Adipose tissue (tissue), 3 donors: ENCODE results near the gene SLC24A3. TPM values are rescaled to one million over a fixed set of nuclear protein-coding genes. Genes with fewer than 3 reads are reported as not detected.

Experiments
- H3K27ac ChIP-seq: one replicate; pipeline ENCODE4 v1.5.1; 2013; ENCODE audit warnings: low read depth, low read length
- WGBS, 3 donors: extraction: QIAGEN DNeasy Blood & Tissue Kit; methylation state at CpG; one replicate each; pipeline ENCODE4 v1.1.7; 2013; 5-methylcytosine and 5-hydroxymethylcytosine counted together
- polyA plus RNA-seq, 3 donors: library from polyadenylated mRNA; stranded (reverse); fragments of 200-250 nt; gene quantifications; one replicate each; pipeline ENCODE4 v1.2.3, GENCODE V29; 2013
- donor health status: healthy with polysubstance abuse.
- donor health status: Bipolar disorder and iron deficiency.
- donor health status: healthy.

Gene SLC24A3
- polyA plus RNA-seq, 3 donors, result 0.86 to 11.5 (median 6.5) TPM

DNA sequence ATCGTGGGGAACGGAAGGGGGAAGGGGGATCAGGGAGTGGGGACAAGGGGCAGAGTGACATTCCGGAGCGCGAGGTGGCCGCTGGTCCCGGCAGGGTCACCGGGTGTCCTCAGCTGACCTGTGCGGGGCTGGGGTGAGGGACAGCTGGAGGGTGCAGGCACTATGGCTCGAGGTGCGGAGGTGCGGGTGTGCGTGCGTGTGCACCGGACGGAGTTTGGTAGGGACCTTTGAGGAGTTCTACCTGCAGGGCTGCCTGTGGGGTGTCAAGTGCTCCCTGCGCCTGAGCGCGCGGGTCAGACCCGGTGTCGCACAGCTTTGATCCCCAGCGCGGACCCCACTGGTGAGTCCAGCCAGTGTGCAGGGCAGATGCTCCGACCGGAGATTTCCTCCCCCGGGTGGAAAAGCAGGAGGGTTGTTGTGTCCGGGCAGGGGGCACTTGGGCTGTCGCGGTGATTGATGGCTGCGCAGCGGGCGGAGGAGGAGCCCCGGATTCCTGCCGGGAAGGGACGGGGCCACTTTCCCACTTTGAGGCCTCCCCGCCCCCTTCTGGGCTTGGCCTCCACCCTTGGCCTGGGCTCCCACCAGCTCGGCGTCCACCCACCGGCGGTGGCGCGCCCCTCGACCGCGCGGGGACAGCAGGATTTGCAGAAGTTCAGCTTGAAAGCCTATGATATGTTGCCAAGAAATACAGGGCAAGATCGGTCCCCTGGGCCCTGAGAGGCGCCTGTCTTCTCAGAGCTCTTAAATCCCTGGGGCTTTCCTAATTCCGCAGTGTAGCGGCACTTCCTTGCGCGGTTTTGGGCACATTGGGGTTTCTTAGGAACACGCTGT is 546.3 kb downstream of the SLC24A3 start:
- peak overlapping the region; percentile 7 for H3K27ac ChIP-seq
- WGBS, 3 donors, result 2 to 6% (median 3%) methylated on average over 52 to 54 of the region's 54 CpGs

DNA sequence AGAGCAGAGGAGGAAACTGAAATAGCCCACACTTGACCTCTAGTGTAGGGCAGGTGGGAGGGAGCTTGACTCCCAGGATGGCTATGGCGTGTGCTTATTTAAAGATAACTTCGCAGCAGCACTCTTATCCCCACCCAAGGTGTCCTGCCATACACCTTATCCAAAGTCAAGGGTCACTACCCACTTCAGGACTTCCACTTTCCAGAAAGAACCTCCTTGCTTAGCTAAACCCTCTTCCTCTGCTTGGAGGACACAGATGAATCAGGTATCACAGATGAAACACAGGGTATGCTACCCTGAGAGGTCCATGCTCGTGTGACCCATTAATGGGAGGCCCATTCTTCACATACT is 547.9 kb downstream of the SLC24A3 start:
- no peak overlapping the region for H3K27ac ChIP-seq
- 78 to 93% (median 87%) methylated on average over 3 of the region's 3 CpGs for WGBS, 3 donors

DNA sequence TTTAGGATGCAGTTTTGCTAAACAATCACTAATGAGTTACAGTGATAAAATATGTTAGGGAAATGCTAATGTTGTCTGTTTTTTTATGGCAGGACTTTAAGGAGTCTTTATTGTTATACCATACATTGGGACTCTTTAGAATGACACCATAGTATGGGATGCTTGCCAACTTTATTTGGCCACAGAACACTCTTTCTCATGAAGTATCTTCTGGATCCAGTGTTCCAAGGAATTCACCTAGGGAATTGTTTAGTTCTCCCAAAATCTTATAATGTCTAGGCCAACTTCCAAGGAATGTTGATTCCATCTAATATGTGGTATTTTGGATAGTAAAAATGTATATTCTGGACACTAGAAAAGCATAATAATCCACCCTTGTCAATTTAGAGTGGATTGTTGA is 548.9 kb downstream of the SLC24A3 start:
- H3K27ac ChIP-seq, result no peak overlapping the region

DNA sequence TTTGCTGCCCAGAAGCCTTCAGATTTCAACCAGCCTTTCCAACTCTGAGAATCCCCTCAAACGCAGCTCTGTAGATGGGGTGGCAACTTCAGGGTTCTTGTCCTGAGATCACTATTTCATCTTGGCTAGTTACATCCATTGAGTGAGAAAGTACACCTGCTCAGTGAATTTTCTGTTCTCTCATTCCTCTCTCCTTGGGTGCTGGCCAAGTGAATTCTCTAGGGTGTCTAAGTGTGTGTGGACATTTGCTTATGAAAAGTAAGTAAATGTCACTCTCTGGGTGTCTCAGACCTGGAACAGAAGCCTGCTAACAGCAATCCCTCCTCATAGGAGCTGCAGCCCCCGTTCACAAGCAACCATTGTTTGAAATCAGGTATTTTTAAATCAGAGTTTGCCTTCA is 549.4 kb downstream of the SLC24A3 start:
- H3K27ac ChIP-seq, result no peak overlapping the region
- WGBS, 3 donors, result 31 to 79% (median 66%) methylated on average over 2 of the region's 2 CpGs

DNA sequence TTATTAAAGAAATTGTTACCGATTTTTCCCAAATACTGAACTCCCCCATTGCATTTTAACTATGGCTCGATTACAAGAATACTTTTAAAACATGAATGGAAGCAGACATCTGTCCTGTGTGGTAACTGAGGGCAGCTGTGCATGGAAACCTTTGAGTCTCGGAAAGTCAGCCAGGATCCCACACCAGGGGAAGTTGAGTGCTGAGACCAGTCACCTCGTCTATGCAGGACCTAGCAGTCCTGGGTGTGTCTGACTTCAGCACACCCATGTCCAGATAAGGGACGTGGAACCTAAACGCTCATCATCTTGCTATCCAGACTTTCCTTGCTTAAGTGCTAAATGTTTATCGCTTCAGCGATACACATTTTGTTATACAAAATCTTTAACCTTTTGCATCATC is 551.8 kb downstream of the SLC24A3 start:
- 69 to 82% (median 74%) methylated on average over 8 of the region's 8 CpGs for WGBS, 3 donors
- H3K27ac ChIP-seq, result no peak overlapping the region

DNA sequence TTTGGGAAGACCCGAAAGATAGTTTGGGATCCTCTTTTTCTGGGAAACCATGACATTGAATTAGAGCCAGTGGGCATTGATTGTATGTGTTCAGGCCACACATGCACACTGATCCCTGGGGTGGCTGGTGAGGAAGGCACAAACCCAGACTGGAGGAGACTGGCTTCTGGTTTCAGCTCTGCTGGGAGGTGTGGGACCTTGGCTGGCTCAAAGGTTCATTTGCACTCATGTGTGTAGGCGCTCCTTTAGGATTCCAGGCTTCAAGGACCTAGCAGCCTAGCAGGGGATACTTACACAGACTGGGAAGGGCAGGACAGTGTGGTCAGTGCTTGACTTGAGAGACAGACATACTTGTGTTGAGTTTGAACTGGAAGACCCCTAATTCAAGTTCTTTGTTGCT is 552.8 kb downstream of the SLC24A3 start:
- H3K27ac ChIP-seq, result no peak overlapping the region
- 91 to 95% (median 92%) methylated on average over 2 of the region's 2 CpGs for WGBS, 3 donors

DNA sequence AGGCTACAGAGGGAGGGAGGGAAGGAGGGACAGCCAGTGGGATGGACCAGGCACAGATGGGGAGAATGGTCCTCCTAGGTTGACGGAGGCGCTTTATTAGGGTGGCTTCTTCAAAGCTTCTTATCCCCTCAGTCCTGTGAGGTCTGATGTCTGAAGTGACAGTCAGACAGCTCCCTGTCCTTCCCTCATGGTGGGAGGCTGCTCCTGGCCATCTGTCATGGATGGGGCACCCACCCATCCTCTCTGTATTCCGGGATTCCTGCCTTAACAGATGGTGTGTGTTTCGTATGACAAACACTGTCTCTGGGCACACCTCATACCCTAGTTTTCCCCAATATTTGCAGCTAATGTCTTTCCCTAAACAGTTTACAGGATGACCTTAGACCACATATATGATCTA is 553.5 kb downstream of the SLC24A3 start:
- H3K27ac ChIP-seq, result no peak overlapping the region
- 94 to 99% (median 96%) methylated on average over 4 of the region's 4 CpGs for WGBS, 3 donors

DNA sequence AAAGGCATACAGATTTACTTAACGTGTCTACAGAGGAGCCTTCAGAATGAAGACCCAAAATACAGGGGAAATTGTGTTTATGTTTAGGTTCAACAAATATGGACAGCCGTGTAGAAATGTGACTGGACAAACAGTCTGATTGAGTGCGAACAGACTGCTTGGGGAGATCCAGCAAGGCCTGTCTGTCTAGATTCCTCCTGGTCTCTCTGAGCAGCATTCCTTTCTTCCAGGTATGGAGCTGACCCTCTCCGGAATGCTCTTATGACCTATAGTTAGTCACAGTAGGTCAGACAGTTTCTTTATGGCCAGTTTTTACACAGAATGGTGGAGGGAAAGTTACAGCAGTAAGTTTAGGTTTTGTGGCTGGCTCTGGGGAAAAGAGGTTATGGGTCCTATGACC is 554.6 kb downstream of the SLC24A3 start:
- H3K27ac ChIP-seq, result no peak overlapping the region
- 69 to 89% (median 72%) methylated on average over 4 of the region's 4 CpGs for WGBS, 3 donors

DNA sequence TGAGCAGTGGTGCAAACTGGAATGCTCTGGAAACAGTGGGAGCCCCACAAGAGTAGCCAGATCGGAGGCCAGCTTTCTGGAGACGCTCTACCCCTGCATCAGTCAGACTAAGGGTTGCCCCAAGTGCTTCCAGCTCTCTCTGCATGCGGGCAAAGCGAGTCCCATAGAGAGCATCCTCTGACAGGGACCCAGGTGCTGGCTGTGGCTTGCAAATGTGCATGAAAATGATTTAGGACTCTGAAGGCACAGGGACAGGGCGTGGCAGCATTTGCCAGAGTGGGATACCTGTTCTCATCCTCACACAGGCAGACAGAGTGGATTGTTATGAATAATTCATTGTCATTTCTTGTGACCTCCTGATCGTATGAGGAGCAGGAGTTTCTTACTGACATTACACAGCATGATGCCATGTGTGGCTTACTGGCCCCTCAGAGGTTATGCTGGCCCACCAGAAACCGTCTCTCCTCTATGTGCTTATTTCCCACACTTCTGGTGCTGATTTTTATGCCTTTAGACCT is 555.9 kb downstream of the SLC24A3 start:
- 94 to 97% (median 94%) methylated on average over 7 of the region's 7 CpGs for WGBS, 3 donors
- H3K27ac ChIP-seq, result no peak overlapping the region

DNA sequence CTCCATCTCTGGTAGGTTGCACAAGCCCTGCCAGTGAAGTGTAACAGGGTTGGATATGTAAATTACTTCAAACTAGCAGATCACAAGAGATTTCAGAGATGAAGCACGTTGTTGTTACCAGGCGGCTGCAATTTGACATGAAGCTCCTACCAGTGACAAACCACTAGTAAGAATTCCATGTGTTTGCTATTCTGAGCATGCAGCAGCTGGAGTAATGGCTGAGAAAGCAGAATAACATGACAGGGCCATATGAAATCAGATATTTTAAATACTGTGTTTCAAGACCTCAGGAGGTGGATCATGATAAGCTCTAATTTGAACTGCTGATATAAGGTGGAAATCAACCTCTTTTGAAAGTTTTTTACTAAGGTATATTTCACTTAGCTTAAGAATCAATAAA is 557.1 kb downstream of the SLC24A3 start:
- H3K27ac ChIP-seq, result no peak overlapping the region
- WGBS, 3 donors, result 79 to 84% (median 82%) methylated on average over 2 of the region's 2 CpGs

DNA sequence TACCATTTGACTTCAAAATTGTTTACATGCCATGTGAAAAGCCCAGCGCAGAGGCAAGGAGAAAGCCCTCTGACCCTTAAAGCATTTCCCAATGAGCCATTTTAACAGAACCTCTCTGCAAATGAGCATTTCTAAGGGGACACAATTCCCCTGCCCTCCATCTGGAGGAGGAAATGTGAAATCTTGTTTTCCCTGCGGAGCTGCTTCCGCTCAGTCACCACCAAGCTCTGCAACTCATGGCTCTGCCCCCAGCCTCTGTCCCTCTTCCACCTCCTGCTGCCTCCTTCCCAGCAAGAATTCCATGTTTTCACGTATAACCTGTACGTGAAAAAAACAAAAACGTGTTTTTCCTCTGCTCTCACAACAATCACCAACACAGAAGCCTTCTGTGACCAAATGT is 557.9 kb downstream of the SLC24A3 start:
- WGBS, 3 donors, result 75 to 83% (median 77%) methylated on average over 6 of the region's 6 CpGs
- H3K27ac ChIP-seq, result no peak overlapping the region

DNA sequence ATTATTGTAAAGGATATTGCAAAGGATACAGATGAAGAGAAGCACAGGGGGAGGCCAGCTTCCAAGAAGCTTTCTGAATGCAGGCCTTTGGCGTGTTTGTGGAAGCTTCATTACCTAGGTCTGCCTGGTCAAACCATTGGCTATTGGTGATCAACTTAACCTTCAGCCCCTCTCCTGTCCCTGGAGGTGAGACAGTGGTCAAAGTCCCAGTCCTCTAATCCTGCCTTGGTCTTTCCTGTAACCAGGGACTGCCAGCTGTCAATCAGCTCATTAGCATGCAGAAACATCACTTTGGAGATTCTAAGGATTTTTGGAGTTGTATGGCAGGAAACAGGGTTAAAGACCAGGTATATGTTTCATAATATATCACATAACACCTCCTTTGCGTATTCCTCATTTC is 558.6 kb downstream of the SLC24A3 start:
- WGBS, 3 donors, result 91 to 96% (median 94%) methylated on average over 2 of the region's 2 CpGs
- H3K27ac ChIP-seq, result no peak overlapping the region
